T-helper 9 cell (primary cell): ENCODE measurements around the gene HK1.

ENCODE experiments used
- DNase-seq: peaks from one replicate; pipeline ENCODE4 v3.0.0-alpha.2; 2020

HK1 gene

DNA sequence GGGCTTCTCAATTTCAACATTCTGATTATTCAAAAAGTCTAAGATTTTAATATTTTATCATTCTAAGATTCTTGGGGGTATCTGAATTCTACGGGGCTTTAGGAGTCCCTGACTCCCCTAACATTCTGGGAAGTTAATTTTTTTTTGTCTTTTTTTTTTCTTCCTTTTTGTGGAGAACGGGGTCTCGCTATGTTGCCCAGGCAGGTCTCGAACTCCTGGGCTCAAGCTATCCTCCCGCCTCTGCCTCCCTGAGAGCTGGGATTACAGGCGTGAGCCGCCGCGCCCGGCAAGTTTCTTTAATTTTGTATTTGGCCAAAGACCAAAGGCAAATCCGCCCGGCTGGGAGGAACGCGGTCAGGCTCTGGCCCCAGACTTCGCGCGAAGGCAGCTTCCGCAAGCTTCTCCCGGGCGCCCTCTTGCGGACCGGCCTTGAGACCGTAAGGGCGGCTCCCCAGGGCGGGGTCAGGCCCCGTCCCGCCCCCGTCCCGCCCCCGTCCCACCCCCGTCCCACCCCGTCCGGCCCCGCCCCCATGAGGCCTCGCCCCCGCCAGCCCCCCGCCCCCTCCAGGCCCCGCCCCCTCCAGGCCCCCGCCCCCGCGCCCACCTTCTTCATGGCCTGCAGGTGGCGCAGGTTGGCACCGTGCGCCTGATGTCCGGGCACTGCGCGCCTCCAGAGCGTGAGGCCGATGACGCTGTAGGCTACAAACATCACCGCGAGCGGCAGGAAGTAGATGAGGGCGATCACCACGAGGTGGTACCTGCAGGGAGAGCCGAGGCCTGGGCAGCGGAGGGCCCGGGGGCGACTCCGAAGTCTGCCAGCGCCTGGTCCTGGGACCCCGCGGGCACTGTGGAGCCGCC is 130.3 kb downstream of the HK1 start:
- peak; percentile 90 for DNase-seq

DNA sequence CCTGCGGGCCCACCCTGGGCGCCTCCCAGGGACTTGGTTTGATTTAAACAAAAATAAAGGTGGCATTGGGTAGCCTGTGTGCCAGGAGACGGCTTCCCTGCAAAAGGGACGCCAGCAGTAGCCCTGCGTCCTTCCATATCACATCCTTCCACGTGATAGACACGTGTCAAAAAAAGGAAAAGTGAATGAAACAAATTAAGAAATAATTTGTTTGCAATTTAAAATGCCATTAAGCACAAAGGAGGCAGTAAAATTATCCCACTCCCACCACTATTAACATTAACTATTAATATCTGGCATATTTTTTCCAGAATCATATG is 130.8 kb downstream of the HK1 start:
- no peak for DNase-seq

DNA sequence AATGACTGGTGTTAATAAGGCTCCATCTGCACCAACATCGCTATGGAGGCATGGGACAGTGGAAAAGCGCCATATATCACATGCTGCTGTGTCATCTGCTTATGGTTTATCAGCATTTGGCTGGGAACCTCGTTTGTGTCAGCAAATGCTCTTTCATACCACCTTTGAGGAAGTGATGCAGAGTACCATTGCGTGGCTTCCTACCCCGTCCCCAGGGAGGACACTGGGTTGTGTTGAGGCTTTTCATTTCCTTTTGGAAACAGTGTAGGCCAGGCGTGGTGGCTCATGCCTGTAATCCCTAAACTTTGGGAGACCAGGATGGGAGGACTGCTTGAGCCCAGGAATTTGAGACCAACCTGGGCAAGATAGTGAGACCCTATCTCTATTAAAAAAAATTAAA is 131.7 kb downstream of the HK1 start:
- DNase-seq, result no peak

DNA sequence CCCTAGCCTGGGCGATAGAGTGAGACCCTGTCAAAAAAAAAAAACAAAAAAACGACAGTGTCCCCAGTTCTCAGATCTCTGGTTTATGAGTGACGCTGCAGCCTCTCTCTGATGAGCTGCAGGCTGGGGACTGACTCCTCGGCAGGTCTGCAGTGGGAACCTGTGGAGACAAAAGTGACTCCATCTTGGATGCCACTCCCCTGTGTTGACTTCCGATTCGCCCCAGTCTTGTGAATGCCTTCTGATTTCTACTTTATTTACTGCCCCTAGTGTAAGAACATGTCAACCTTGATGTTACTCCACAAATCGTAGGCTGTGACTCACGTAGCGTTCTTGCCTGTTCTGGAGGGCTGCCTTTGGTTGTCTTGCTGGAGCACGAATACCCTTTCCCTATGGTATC is 132.2 kb downstream of the HK1 start:
- no peak for DNase-seq

DNA sequence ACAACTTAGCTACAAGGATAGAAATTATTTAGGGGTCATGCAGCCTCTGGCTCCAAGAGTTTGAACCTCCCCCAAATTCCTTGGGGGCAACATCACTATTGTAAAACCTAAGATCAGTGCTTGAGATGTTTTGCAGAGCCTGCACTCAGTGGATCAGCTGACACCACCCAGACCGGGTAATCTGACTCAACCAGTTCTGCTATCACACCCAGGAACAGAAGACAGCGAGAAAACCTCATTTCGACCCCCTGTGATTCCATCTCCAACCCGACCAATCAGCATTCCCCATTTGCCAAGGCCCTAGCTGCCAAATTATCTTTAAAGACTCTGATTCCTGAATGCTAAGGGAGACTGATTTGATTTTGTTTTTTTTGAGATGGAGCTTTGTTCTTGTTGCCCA is 133.2 kb downstream of the HK1 start:
- DNase-seq, result no peak

- no peak for DNase-seq
Observed at GRCh38 chr10:69412232-69412790, 134.0 kb downstream of the HK1 start.

DNA sequence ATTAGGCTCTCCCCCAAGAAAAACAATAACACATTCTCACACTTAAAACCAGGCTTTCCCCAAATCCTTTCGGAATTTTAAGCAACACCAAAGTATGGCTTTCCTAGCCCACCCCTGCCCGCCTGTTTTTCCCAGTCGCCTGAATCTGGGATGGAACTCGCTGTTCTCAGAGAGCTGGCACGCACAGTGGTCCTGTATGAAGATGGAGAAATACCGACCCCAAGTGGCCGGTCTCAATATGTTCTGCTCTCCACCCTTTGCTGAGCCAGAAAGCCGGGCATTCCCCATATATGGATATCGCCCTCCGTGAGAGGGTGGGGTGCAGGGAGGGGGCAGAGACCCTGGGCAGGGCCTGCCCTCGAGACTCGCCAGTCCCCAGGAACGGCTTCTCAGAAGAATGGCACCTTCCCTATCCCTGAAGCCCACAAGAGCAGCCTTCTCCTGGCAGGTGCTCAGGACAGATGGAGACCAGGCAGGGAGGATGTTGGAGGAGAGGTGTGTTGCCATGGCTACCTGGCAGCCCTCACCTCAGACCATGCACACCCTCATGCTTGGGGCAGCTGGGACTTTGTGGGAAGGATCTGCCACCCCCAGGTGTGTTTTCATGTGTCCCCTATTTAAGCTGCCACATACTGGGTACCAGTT is 135.0 kb downstream of the HK1 start:
- DNase-seq, result no peak

DNA sequence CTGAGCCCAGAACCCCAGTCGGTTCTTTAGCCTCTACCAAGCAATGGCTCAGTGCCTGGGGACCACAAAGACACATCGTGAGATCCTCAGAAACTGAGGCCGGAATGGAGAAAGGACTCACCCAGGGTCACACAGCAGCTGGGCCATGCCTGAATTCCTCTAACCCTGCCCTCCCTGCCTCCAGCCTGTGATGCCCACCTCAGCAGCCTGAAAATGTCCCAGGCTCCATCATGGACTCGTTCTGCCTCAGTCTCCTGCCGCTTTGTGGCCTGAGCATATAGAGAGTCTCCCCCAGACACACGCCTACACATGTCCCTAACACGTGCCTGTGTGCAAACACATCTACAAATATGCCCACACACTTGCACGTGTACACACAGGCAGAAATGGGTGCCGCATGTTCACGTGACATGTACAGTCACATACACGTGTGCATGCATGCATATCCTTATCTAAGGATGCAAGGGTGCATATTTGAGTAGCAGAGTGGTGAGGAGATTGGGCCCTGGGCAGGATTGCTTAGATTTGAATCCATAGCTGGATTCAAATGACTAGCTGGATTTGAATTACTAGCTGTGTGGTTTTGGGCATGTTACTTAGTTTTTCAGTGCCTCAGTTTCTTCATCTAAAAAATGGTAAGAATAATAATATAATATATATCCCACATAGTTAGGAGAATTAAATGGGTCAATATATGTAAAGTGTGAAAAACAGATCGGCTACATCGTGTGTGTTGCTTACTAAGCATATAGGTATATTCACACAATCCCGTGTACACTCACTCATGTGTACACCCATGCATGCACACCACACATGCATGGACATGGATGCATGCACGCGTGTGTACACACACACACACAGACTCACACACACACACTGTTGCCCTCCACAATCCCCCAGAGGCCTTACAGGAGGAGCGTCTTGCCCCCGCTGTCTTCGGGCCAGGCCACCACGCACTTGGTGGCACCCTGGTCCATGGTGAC is 136.0 kb downstream of the HK1 start:
- no peak for DNase-seq

DNA sequence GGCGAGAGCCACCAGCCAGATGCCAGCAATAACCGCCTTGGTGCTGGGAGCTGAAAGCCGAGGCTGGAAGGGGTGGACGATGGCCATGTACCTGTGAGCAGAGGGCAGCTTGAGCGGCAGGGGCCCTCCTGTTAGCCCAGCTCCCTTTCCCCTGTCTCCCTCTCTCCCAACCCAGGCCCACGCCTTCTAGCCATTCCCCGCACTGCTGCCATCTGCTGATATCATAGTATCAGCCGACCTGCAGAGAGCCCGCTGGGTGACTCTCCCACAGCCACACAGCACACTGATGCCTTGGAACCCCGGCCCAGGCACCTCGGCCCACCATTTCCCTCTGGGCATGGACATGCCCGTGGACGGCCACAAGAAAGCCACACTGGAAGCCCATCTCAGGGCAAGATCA is 136.8 kb downstream of the HK1 start:
- DNase-seq, result no peak

DNA sequence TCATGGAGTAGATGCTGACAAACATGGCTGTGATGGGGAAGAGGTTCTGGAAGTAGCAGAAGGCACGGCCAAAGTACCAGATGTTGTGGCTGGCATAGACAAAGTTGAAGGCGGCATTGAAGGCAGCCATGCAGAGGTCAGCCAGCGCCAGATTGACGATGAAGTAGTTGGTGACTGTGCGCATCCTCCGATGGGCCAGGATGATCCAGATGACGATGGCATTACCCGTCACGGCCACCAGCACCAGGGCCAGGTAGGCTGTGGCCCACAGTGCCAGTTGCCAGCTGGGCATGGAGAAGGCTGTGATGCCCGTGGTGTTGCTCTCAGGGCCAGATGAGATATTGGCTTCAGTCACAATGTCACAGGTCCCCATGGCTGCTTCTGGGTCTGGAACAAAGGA is 137.7 kb downstream of the HK1 start:
- no peak for DNase-seq

GRCh38 chr10:69416695-69417094 is 138.4 kb downstream of the HK1 start, which contains the start of gene TACR2:
Gene TACR2 (minus strand): TSS chr10:69416918. CDS start chr10:69416323, 595 bp downstream.
- DNase-seq, result no peak

DNA sequence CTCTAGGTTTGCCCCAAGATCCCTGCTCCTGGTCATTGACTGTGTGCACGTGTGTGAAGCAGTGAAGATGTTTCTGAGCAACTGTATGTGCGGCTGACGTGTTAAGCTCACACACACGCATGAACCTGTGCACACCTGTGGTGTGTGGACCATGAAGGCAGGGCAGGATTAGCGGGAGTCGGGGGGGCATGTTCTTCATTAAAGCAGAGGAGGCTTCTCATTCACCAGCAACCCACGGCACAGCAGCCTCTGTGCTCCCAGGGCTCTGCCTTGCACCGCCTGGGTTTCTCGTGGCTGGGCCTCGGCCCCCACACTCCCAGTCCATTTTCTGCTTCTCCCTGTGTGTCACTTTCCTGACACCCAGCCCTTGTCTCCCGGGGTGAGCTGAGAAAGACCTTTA is 139.2 kb downstream of the HK1 start:
- no peak for DNase-seq

- DNase-seq, result no peak
Observed at GRCh38 chr10:69418052-69418752, 139.9 kb downstream of the HK1 start.

DNA sequence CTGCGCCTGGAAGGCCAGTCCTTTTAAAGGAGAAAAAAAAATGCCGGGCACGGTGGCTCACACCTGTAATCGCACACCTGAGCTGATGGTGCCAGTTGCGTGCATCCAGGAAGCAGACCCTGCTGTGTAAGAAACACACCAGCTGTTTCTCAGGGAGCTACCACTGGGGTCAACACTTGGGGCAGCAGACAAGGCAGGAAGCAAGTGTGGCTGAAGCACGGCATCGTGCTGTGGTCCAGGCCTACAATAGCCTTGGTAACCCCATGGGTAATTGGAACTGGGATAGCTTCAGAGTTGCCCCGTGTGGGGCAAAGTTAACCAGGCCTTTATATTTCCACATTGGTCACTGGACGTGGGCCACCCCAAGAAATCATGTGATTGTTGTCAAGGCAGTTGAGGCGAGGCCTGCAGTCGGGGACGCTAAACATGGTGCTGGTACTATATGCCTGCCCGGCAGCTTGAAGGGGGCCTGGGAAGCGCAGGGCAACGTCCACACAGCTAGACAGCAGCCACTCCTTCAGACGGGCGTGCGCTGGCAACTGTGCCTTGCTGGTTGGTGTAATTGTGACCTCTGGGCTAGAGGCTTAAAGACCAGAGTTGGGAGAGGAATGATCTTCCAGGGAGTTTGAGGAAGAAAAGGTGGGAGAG is 140.9 kb downstream of the HK1 start:
- no peak for DNase-seq

- DNase-seq, result no peak
Observed at GRCh38 chr10:69419744-69420126, 141.4 kb downstream of the HK1 start.

- no peak for DNase-seq
Observed at GRCh38 chr10:69421611-69422308, 143.5 kb downstream of the HK1 start.

GRCh38 chr10:69422676-69423075 is 144.4 kb downstream of the HK1 start:
- DNase-seq, result no peak

DNA sequence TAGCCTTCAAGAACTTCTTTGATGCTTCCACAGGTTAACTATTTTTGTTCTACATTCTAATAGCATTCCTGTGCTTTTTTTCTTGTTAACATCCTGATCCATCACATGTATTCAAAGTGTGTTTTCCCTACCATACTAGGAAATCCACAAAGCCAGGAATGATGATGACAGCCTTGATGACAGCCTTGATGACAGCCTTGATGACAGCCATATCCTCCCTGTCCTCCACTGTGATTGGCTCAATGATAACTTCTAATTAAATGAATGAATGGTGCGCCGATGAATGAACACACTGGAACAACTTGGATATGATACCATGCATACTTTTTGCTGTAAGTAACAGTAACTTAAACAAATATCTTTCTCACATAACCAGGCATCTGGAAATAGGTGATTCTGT is 146.7 kb downstream of the HK1 start:
- DNase-seq, result no peak

DNA sequence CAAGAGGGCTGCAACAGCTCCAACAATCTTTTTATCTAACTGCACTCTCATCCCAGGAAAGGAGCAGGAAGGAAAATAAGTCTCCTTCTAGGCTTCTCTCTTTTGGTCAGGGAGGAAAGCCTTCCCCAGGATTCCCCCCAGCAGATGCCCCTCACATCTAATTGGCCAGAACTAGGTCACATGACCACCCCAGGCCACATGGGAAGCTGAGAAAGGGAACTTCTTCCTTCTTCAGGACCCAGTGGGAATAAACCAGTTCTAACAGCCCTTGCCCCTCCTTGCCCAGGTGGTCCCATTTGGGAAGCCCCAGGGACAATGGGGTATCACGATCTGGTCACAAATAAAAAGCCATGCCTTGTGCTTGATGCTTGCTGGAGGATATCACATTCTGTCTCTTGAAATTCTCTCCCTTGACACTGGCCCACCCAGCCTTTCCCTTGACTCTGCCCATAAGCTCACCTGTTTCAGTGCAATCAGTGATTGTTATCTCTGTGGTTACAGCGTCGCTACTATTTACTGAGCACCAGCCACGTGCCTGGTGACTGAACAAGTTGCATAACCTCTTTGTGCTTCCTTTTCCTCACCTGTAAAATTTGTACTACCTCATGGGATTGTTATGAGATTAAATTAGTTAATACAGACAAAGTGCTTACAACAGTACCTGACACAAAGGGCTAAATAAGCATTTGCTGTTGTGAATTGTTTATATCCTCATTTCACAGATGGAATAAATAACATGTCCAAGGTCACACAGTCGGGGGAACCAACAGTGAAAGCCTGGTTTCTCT is 147.4 kb downstream of the HK1 start:
- DNase-seq, result peak; percentile 41

DNA sequence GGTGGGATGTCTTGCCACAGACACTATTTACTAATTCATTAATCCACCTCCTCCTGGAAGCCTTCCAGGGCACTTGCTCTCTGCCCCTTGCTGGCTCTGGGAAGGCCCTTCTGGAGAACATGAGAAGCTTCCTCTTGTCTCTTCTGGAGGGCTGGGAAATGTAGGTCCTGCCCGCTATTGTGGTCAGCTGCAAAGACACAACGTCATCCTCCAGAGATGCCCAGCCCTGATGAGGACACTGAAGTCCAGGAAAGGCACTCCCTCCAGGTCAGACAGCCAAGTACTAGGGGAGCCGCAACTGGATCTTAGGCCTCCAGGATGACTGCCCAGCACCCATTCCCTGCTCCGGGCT is 148.1 kb downstream of the HK1 start:
- no peak for DNase-seq
